ENCODE data around the gene ZNF469.

Gene ZNF469, protein sequence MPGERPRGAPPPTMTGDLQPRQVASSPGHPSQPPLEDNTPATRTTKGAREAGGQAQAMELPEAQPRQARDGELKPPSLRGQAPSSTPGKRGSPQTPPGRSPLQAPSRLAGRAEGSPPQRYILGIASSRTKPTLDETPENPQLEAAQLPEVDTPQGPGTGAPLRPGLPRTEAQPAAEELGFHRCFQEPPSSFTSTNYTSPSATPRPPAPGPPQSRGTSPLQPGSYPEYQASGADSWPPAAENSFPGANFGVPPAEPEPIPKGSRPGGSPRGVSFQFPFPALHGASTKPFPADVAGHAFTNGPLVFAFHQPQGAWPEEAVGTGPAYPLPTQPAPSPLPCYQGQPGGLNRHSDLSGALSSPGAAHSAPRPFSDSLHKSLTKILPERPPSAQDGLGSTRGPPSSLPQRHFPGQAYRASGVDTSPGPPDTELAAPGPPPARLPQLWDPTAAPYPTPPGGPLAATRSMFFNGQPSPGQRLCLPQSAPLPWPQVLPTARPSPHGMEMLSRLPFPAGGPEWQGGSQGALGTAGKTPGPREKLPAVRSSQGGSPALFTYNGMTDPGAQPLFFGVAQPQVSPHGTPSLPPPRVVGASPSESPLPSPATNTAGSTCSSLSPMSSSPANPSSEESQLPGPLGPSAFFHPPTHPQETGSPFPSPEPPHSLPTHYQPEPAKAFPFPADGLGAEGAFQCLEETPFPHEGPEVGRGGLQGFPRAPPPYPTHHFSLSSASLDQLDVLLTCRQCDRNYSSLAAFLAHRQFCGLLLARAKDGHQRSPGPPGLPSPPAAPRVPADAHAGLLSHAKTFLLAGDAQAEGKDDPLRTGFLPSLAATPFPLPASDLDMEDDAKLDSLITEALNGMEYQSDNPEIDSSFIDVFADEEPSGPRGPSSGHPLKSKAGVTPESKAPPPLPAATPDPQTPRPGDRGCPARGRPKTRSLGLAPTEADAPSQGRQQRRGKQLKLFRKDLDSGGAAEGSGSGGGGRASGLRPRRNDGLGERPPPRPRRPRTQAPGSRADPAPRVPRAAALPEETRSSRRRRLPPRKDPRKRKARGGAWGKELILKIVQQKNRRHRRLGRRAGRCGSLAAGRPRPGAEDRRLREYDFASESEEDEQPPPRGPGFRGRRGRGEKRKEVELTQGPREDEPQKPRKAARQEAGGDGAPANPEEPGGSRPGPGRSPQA (N-terminal part only)

GRCh38 chr16:88382491-88383400 is at the start of gene ZNF469:
Gene ZNF469 (plus strand): TSS chr16:88382959. CDS start chr16:88427471, 44,512 bp downstream.
- DNase-seq (ENCODE audit: low read depth in 2 of 2): no peak

DNA sequence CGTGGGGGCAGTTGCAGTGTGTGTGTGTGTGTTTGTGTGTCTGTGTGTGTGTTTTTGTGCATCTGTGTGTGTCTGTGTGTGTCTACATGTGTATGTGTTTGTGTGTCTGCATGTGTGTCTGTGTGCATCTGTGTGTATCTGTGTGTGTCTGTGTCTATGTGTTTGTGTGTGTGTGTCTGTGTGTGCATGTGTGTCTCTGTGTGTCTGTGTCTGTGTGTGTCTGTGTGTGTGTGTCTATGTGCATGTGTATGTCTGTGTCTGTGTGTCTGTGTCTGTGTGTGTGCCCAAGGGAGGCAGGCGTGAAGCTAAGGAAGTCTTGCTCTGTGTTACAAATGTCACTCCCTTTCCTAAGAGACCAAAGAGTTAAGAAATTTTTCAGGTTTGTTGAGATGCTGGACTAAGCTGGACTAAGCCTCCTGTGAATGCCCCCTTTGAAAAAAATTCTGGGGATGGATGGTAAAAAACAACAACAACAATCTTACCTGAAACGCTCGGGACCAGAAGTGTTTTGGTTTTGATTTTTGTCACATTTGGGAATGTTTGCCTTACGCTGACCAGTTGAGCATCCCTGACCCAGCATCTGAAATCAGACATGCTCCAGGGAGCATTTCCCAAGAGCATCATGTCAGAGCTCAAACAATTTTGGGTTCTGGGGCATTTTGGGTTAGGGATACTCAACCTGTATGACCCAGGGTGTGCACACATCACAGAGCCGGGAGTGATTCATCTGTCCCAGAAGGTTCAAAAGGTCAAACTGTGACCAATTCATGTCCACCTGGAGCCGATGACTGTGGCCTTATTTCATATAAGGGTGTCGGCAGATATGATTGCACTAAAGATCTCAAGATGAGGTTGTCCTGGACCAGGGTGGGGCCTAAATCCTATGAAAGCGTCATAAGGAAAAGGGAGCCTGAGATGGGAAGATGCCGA is 48.6 kb upstream of the ZNF469 start:
- no peak for DNase-seq (ENCODE audit: low read depth in 2 of 2)

DNA sequence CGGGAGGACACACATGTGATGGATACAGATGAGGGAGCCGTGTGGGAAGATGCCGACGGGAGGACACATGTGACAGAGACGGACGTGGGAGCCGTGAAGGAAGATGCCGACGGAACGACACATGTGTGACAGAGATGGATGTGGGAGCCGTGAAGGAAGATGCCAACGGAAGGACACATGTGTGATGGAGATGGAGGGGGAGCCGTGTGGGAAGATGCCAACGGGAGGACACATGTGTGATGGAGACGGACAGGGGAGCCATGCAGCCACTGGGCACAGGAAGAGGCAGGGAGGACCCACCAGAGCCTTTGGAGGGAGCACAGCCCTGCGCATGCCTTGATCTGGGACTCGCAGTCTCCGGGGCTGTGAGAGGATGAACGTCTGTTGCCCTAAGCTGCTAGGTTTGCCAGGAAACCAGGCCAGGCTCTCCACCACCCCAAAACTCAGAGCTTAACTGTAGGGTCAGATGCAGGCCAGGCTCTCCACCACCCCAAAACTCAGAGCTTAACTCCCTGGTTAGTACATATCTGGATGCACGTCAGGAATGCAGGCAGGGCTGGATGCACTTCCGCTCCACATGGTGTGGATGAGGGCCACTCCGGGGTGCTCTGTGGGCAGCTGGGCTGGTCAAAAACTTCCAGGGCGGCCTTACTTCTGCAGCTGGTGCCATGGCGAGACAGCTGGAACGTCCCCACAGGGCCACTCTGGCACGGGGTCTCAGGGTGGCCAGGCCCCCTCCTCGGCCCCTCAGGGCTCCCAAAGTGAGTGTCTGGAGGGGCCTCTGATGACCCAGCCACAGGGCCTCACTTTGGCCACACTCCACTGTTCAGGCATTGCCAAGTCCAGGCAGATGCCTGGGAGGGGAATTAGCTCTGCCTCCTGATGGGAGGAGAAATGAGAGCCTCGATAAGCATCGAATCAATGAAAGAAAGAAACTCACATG is 47.7 kb upstream of the ZNF469 start:
- no peak for DNase-seq (ENCODE audit: low read depth in 2 of 2)

- DNase-seq (ENCODE audit: low read depth in 2 of 2): no peak
Measured at GRCh38 chr16:88337021-88337420, 45.7 kb upstream of the ZNF469 start.

- DNase-seq (ENCODE audit: low read depth in 2 of 2): no peak
Measured at GRCh38 chr16:88337538-88337937, 45.2 kb upstream of the ZNF469 start.

GRCh38 chr16:88338111-88338510 is 44.6 kb upstream of the ZNF469 start:
- DNase-seq (ENCODE audit: low read depth in 2 of 2): no peak

- DNase-seq (ENCODE audit: low read depth in 2 of 2): no peak
Measured at GRCh38 chr16:88338896-88339295, 43.9 kb upstream of the ZNF469 start.

DNA sequence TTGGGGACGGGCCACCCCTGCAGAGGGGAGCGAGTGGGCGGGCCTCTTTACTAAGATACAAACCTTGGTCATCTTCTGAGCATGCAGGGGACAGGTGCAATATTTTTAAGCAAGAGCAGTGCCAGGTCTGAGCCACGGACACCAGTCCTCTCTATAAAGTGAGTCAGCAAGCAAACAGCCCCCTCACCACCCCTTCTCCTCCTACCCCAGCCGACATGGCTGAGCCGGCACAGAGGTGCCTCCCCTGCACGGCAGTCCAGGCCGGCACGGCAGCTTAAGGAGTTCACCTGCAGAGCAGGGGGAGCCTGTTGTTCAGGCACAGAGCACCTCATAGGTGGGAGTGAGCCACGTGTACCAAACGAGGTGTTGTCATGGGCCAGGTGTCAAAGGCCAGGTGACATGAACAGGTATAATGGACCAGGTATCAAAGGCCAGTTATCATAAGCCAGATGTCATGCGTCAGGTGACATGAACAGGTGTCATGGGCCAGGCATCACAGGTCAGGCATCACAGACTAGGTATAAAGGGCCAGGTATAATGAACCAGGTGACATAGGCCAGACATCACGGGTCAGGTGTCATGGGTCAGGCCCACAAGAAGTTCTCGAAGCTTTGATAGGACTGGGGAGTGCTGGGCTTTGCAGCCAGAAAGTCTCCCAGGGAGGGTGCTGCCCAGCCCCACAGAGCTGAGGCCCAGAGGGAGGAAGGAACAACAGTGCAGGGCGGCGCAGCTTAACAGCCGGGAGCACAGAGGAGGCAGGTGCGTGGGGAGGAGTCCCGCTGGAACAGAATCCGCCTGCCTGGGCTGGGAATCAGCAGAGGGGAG is 42.6 kb upstream of the ZNF469 start:
- no peak for DNase-seq (ENCODE audit: low read depth in 2 of 2)

- DNase-seq (ENCODE audit: low read depth in 2 of 2): no peak
Measured at GRCh38 chr16:88340755-88341150, 42.0 kb upstream of the ZNF469 start.

- no peak for DNase-seq (ENCODE audit: low read depth in 2 of 2)
Measured at GRCh38 chr16:88341551-88342290, 41.0 kb upstream of the ZNF469 start.

GRCh38 chr16:88342491-88342890 is 40.3 kb upstream of the ZNF469 start:
- no peak for DNase-seq (ENCODE audit: low read depth in 2 of 2)

DNA sequence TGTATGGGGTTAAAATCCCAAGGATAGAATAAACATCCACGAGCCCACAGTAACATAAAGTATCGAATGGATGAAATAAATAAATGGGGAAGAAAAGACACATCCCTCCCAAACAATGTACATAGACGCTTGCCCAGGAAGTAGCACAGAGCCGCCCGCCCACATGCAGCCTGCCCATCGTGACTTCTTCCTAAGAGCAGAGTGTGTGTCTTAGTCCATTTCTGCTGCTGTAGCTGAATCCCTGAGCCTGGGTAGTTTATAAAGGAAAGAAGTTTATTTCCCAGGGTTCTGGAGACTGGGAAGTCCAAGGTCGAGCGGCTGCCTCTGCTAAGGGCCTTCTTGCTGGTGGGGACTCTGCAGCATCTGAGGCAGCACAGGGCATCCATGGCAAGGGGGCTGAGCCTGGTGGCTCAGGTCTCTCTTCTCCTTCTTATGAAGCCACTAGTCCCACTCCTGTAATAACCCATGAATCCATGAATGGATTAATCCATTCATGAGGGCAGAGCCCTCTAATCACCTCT is 39.4 kb upstream of the ZNF469 start:
- no peak for DNase-seq (ENCODE audit: low read depth in 2 of 2)

GRCh38 chr16:88344411-88345030 is 38.2 kb upstream of the ZNF469 start:
- DNase-seq (ENCODE audit: low read depth in 2 of 2): no peak

GRCh38 chr16:88345031-88345720 is 37.6 kb upstream of the ZNF469 start:
- no peak for DNase-seq (ENCODE audit: low read depth in 2 of 2)

DNA sequence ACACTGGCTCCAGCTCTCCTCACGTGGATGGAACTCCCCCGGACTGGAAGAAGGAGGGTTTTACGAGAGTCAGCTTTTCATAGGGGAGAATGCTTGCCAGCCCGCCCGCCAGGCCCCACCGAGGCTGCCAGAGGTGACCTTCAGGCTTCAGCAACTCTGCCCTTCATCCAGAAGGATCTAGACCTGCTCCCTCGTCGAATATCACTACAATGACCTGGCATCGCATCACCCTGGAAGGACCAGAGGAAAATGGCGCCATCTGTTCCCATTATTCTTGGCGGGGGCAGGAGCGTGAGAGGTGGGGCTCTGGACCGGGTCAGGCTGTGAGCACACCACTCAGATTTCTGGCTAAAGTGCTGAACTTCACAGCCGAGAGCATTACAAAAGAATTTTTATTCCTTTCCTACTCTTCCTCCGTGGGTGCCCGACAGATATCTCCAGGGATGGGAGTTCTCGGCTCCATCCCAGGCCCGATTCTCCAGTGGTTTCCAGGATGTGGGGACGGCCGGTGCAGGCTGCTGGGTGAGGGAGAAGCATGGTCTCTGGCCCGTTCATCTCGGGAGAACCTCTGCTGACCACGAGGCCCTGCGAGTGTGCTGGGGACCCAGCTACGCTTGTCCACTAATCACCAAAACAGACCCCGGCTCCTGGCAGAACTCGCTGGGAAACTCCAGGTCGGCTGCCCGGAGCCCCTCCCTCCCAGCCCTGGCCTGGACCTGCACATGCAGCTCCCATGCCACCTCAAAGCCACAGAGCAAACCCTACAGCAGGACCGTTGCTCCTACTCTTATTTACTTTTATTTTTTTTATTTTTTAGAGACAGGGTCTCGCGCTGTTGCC is 36.8 kb upstream of the ZNF469 start:
- no peak for DNase-seq (ENCODE audit: low read depth in 2 of 2)

All from activated CD8-positive, alpha-beta memory T cell treated with anti-CD3 and anti-CD28 coated beads for 4 hours (primary cell).